ENCODE measurements around the gene SEMA4B. TPM values are rescaled to one million over a fixed set of nuclear protein-coding genes. Genes with fewer than 3 reads are reported as not detected.

Gene SEMA4B
- total RNA-seq, 1 experiment from 2014 or later, result 32.5 TPM

- Histone ChIP-seq H3K9me3 (ENCODE audit: control insufficient read depth, low read depth, low read length) (no peaks in the 10 kb centered on the region), H4K20me1 (ENCODE audit: control insufficient read depth, insufficient read depth, insufficient read length) (no peaks in the 10 kb centered on the region), H3K9ac (ENCODE audit: extremely low read depth, insufficient read length, low read length) (no peak overlapping the region), H3K27me3 (ENCODE audit: insufficient read depth, low read length) (no peaks in the 10 kb centered on the region), H3K27ac (ENCODE audit: insufficient read length, low read depth, low read length) (no peak overlapping the region), H2BK5ac (ENCODE audit: insufficient read length, low read length) (no peak overlapping the region), H4K5ac (ENCODE audit: insufficient read length, low read depth, low read length) (no peak overlapping the region), H2BK20ac (ENCODE audit: low read depth, low read length, poor library complexity, severe bottlenecking) (no peak overlapping the region), H2AK5ac (ENCODE audit: insufficient read length, low read length) (no peak overlapping the region), H3K4me2 (ENCODE audit: insufficient read depth, insufficient read length, low read length) (no peak overlapping the region), H3K18ac (ENCODE audit: insufficient read length, low read depth, low read length) (no peak overlapping the region), H3K56ac (ENCODE audit: insufficient read length, low read depth, low read length) (no peak overlapping the region), H2AFZ (ENCODE audit: low read length) (no peak overlapping the region), H2BK12ac (ENCODE audit: insufficient read length, low read depth, low read length) (no peak overlapping the region), H4K8ac (replicated peaks; ENCODE audit: insufficient read length, low read depth, low read length) (no peak overlapping the region), H3T11ph (ENCODE audit: low read length) (no peak overlapping the region), H2BK120ac (ENCODE audit: low read depth, low read length, poor library complexity, severe bottlenecking) (no peak overlapping the region), H4K91ac (ENCODE audit: insufficient read length, low read depth, low read length) (peak overlapping the region; percentile 47), H3K23ac (ENCODE audit: insufficient read length, low read depth, low read length) (no peak overlapping the region), H3K23me2 (ENCODE audit: insufficient read length, low read depth, low read length, poor library complexity, severe bottlenecking) (peaks cover 4% of the 10 kb centered on the region), H3K79me1 (ENCODE audit: insufficient read depth, low read depth, low read length, poor library complexity, severe bottlenecking) (no peaks in the 10 kb centered on the region), H3K4ac (ENCODE audit: low read depth, low read length) (no peak overlapping the region), H2BK15ac (ENCODE audit: low read depth, low read length) (no peak overlapping the region), H3K14ac (ENCODE audit: insufficient read depth, low read length) (no peak overlapping the region; the same call in 1 of the 2 replicates), H3K4me1 (ENCODE audit: insufficient read depth, low read length) (no peaks in the 10 kb centered on the region), H3K79me2 (ENCODE audit: insufficient read depth, low read length) (peaks cover 3% of the 10 kb centered on the region; the same call in 1 of the 2 replicates)
- peak overlapping the region in 1 of 3 experiments; percentile 55; a peak in 3 of 7 replicates for H3K27ac Mint-ChIP-seq
- DNase-seq, result no peak
- no peak overlapping the region for H3K4me3 Mint-ChIP-seq
- H3K27me3 Mint-ChIP-seq (ENCODE audit: low read depth), result no peaks in the 10 kb centered on the region
- WGBS (ENCODE audit: extremely low coverage, insufficient read length, low lambda C conversion rate), result no CpG with 5 or more reads among the region's 9 CpGs
- TF ChIP-seq, protein P1, sequence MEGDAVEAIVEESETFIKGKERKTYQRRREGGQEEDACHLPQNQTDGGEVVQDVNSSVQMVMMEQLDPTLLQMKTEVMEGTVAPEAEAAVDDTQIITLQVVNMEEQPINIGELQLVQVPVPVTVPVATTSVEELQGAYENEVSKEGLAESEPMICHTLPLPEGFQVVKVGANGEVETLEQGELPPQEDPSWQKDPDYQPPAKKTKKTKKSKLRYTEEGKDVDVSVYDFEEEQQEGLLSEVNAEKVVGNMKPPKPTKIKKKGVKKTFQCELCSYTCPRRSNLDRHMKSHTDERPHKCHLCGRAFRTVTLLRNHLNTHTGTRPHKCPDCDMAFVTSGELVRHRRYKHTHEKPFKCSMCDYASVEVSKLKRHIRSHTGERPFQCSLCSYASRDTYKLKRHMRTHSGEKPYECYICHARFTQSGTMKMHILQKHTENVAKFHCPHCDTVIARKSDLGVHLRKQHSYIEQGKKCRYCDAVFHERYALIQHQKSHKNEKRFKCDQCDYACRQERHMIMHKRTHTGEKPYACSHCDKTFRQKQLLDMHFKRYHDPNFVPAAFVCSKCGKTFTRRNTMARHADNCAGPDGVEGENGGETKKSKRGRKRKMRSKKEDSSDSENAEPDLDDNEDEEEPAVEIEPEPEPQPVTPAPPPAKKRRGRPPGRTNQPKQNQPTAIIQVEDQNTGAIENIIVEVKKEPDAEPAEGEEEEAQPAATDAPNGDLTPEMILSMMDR (conservative IDR thresholded peaks at IDR 0.05), result no peak
- no peaks in the 10 kb centered on the region for H3K9me3 Mint-ChIP-seq
- peaks cover 11 to 20% (median 17%) of the 10 kb centered on the region in 3 experiments; a peak in 5 of 7 replicates for H3K36me3 Mint-ChIP-seq (ENCODE audit: insufficient read depth in 1 of 3, low read depth in 3 of 3)
- peaks cover 6 to 10% of the 10 kb centered on the region in 2 experiments for H3K4me1 Mint-ChIP-seq
Measured at GRCh38 chr15:90211009-90211408, 9.9 kb downstream of the SEMA4B start.

Data from H9 (cell line).